Measurements from ENCODE around the gene CBR4.
"Not testable (repeated sequence)": the region's sequence is repeated elsewhere in the genome, so short reads cannot be mapped to it uniquely, and the experiment has no call there.

CBR4 gene

GRCh38 chr4:168992952-168993482 lies 17.0 kb downstream of the CBR4 start:
- DNase-seq: not testable (repeated sequence)

DNA sequence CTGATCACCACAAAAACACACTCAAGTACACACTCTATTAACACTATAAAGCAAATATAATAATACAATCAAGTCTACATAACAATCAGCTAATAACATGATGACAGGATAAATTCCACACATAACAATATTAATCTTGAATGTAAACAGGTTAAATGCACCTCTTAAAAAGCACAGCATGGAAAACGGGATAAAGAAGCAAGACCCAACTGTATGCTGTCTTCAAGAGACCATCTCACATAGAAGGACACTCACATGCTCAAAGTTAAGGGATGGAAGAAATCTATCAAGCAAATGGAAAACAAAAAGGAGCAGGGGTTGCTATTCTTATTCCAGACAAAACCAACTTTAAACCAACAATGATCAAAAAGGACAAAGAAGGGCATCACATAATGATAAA lies 28.1 kb downstream of the CBR4 start:
- no peak for DNase-seq

DNA sequence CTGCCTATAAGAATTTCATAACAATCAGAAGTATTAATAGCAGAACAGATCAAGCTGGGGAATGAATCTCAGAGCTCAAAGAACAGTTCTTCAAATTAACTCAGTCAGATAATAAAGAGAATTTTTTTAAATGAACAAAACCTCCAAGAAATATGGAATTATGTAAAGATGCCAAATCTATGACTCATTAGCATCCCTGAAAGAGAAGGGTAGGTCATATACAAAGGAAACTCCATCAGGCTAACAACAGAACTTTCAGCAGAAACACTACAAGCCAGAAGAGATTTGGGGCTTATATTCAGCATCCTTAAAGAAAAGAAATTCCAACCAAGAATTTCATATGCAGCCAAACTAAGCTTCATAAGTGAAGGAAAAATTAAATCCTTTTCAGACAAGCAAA lies 28.6 kb downstream of the CBR4 start:
- DNase-seq: no peak

DNA sequence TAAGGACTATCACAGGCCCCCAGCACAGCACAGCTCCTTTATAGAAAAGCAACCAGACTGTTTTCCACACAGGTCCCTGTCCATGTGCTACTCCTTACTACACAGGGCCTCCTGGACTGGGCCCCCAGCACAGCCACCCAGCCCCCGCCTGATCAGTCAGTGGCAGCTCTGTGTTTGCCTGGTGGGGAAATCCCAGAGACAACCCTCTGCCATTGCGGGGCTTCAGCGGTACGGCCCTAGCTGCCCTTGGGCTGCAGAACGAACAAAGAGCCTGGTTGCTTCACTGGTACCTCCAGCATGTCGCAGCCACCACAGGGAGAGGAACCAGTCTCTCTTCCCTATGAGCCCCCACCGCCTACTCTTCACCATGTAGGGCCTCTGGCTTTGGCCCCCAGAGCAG lies 30.7 kb downstream of the CBR4 start:
- no peak for DNase-seq

GRCh38 chr4:168978001-168978700 lies 31.9 kb downstream of the CBR4 start:
- DNase-seq: no peak

- DNase-seq: no peak
Measured at GRCh38 chr4:168972596-168972995, 37.5 kb downstream of the CBR4 start.

DNA sequence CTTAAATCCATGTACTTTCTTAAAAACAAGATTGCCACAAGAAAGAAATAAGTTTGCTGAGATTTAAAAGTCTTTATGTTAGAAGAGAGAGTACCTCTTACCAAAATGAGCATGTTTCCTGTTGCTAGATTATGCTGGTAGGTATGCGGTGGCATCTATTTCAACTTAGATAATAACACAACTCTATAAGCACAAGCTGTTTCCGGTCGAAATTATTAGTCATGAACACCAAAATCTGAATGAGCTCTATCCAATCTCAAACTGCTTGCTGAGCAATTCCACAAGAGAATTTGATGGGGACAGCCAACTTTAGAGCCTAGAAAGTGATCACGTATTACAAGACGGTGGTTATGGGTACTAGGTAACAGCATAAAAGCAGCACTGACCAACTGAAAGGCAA lies 49.3 kb downstream of the CBR4 start:
- DNase-seq: no peak

DNA sequence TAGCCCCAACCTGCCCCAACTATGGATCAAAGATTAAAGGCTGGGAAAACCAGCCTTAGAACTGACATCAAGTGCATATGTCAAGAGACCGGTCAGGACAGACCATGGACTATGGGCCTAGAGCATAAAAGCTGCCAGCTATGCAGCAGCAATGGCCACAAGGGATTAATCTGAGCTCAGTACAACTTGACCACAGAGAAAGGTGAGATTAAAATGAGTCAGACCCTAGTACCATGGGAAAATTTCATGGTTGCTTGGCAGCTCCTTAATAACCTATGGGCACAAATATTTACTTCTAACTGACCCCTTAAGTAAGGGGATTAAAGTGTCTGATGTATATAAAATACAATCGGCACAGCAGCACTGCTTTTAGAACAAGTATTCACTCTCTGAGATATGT lies 54.4 kb downstream of the CBR4 start:
- no peak for DNase-seq

DNA sequence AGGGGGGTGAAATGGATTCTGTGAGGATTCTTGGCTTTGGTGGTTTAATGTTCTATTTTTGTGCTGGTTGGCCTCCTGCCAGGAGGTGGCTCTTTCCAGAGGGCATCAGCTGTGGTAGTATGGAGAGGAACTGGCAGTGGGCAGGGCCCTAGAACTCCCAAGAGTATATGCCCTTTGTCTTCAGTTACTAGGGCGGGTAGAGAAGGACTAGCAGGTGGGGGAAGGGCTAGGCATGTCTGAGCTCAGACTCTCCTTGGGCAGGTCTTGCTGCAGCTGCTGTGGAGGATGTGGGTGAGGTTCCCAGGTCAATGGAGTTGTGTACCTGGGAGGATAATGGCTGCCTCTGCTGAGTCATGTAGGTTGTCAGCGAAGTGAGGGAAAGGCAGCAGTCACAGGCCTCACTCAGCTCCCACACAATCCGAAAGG lies 57.2 kb downstream of the CBR4 start:
- DNase-seq: not testable (repeated sequence)

DNA sequence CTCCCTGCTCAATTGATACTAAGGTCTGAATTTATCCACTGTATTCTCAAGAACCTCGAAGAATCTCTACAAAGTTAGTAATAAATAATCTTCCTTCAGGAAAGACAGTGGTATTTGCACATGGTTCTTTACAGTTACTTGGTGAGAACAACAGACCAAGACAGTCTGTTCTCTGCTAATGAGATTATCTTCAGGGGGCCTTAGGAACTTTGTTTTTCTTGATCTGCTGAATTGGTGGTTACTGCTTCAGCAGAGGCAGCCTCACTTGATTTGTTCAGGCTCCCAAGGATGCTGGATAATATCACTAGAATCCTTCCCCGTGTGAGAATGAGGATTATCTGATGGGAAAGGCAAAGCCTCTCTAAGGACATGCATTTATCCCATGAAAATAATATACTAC lies 64.8 kb downstream of the CBR4 start:
- DNase-seq: no peak

DNA sequence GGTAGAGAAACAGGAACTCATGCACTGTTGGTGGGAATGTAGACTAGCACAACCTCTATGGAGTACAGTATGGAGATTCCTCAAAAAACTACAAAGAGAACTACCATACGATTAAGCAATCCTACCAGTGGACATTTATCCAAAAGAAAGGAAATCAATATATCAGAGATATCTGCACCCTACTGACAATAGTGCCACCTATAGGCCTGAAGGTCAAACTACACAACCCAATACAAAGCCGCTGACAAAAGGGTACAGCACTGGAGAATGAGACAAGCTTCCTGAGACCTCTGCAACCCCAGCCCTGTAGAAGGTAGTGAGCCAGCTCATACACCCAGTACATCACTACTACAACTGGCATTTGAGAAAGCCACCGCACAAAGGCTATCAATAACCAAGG lies 67.1 kb downstream of the CBR4 start:
- DNase-seq: peak; percentile 19

Data from CD4-positive, alpha-beta T cell treated with Interleukin-21 for 1 hour (primary cell).